GM12872 (cell line): Measurements from ENCODE around the gene IMPG2.

Experiments used
- CTCF ChIP-seq: IDR thresholded peaks from 3 replicates; pipeline ENCODE4 v1.5.1; 2011; ENCODE audit warnings: low read depth, mild to moderate bottlenecking, low read length, moderate library complexity; ENCODE audit not compliant: insufficient read depth

The IMPG2 gene

DNA sequence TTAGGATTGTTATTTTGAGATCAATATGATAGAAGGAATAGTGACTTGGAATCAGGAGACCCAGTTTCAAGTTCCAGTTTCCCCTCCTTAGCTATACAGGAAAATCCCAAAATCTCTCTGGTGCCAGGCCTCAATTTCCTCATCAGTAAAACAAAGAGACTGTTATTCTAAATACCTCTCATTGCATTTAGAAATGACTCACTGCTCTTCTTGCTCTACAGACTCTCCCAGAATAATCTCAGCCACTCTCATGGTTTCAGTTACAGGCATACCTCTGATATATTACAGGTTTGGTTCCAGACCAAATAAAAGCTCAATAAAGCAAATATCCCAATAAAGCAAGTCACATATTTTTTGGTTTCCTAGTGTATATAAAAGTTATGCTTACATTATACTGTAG lies 28.3 kb downstream of the IMPG2 start:
- no peak for TF ChIP-seq CTCF

DNA sequence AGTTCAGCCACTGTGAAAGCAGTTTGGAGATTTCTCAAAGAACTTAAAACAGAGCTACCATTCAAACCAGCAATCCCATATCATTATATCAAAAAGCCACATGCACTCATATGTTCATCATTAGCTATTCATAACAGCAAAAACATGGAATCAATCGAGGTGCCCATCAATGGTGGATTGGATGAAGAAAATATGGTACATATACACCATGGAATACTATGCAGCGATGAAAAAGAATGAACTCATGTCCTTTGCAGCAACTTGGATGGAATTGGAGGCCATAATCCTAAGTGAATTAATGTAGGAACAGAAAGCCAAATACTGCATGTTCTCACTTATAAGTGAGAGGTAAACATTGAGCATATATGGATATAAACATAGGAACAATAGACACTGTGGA lies 32.1 kb downstream of the IMPG2 start:
- no peak for TF ChIP-seq CTCF

DNA sequence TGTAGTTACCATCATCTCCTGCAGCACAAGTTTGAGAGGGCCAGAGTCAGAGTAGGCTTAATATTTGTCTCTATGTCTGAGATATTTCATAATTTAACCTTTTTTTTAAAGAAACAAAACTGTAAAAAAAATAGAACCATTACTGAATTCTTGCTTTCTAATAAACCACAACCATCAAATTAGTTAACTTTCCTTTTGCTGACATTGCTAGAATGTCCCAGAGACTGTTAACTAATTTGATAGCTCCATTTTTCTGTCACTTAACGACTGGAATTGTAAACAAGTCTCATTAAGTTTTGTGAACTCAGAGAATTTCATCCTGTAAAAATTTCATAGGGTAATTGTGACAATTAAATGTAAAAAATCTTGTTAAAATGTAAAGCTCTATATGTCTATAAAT lies 35.6 kb downstream of the IMPG2 start:
- TF ChIP-seq CTCF: no peak

GRCh38 chr3:101281521-101282030 lies 38.8 kb downstream of the IMPG2 start:
- no peak for TF ChIP-seq CTCF

GRCh38 chr3:101279765-101280385 lies 40.5 kb downstream of the IMPG2 start:
- no peak for TF ChIP-seq CTCF

GRCh38 chr3:101279162-101279561 lies 41.2 kb downstream of the IMPG2 start:
- TF ChIP-seq CTCF: no peak

- TF ChIP-seq CTCF: no peak
These were observed 41.6 kb downstream of the IMPG2 start for GRCh38 chr3:101278727-101279126.
